ENCODE measurements around the gene USP17L29.
"Not testable (repeated sequence)": the region's sequence is repeated elsewhere in the genome, so short reads cannot be mapped to it uniquely, and the experiment has no call there.

The USP17L29 gene, protein sequence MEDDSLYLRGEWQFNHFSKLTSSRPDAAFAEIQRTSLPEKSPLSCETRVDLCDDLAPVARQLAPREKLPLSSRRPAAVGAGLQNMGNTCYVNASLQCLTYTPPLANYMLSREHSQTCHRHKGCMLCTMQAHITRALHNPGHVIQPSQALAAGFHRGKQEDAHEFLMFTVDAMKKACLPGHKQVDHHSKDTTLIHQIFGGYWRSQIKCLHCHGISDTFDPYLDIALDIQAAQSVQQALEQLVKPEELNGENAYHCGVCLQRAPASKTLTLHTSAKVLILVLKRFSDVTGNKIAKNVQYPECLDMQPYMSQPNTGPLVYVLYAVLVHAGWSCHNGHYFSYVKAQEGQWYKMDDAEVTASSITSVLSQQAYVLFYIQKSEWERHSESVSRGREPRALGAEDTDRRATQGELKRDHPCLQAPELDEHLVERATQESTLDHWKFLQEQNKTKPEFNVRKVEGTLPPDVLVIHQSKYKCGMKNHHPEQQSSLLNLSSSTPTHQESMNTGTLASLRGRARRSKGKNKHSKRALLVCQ

DNA sequence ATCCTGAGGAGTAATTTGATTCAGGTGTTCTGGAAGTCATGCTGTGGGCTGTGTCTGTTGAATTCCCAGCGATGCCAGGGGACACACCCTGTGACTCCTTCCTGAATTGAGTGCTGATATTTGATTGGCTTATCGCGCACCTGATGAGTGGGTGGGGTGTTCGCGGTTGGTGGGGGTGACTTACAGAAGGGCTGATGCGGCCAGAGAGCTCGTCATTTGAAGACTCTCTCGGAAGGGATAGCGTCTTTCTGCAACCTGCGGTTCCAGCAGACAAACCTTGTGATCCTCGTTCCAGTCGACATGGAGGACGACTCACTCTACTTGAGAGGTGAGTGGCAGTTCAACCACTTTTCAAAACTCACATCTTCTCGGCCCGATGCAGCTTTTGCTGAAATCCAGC lies at the start of gene USP17L29:
USP17L29 (plus strand) TSS at position 301 of the 400 bp plus-strand sequence; CDS start at position 301, 0 bp downstream.
- not testable (repeated sequence) for H3K4me3 ChIP-seq (ENCODE audit: low read depth, low read length); DNase-seq (ENCODE audit: low read depth)

DNA sequence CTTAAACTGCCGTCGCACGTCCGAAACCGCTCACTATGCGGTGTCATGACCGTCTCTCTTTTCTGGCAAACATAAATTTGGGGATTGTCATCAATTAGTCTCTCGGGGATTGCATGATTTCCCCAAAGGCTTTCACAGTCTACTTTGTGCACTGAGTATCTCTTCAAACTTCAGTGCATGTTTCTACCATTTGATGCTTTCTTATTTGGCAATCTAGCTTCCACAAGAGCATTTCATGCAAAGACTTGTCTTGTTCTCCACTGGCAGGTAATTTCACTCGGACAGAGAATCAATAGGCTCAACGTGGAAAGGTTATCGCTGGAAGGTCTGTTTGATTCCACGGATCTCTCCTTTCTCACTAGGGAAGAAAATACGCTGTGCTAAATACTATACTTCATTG lies 29.2 kb upstream of the USP17L29 start:
- not testable (repeated sequence) for H3K4me3 ChIP-seq (ENCODE audit: low read depth, low read length); DNase-seq (ENCODE audit: low read depth)

DNA sequence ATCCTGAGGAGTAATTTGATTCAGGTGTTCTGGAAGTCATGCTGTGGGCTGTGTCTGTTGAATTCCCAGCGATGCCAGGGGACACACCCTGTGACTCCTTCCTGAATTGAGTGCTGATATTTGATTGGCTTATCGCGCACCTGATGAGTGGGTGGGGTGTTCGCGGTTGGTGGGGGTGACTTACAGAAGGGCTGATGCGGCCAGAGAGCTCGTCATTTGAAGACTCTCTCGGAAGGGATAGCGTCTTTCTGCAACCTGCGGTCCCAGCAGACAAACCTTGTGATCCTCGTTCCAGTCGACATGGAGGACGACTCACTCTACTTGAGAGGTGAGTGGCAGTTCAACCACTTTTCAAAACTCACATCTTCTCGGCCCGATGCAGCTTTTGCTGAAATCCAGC lies 28.6 kb upstream of the USP17L29 start, which contains the start of gene USP17L24:
USP17L24 (plus strand) TSS at position 301 of the 400 bp plus-strand sequence; CDS start at position 301, 0 bp downstream.
- H3K4me3 ChIP-seq (ENCODE audit: low read depth, low read length); DNase-seq (ENCODE audit: low read depth): not testable (repeated sequence)

DNA sequence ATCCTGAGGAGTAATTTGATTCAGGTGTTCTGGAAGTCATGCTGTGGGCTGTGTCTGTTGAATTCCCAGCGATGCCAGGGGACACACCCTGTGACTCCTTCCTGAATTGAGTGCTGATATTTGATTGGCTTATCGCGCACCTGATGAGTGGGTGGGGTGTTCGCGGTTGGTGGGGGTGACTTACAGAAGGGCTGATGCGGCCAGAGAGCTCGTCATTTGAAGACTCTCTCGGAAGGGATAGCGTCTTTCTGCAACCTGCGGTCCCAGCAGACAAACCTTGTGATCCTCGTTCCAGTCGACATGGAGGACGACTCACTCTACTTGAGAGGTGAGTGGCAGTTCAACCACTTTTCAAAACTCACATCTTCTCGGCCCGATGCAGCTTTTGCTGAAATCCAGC lies 23.8 kb upstream of the USP17L29 start, which contains the start of gene USP17L25:
USP17L25 (plus strand) TSS at position 301 of the 400 bp plus-strand sequence; CDS start at position 301, 0 bp downstream.
- not testable (repeated sequence) for DNase-seq (ENCODE audit: low read depth); H3K4me3 ChIP-seq (ENCODE audit: low read depth, low read length)

DNA sequence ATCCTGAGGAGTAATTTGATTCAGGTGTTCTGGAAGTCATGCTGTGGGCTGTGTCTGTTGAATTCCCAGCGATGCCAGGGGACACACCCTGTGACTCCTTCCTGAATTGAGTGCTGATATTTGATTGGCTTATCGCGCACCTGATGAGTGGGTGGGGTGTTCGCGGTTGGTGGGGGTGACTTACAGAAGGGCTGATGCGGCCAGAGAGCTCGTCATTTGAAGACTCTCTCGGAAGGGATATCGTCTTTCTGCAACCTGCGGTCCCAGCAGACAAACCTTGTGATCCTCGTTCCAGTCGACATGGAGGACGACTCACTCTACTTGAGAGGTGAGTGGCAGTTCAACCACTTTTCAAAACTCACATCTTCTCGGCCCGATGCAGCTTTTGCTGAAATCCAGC lies 19.1 kb upstream of the USP17L29 start, which contains the start of gene USP17L26:
USP17L26 (plus strand) TSS at position 301 of the 400 bp plus-strand sequence; CDS start at position 301, 0 bp downstream.
- DNase-seq (ENCODE audit: low read depth); H3K4me3 ChIP-seq (ENCODE audit: low read depth, low read length): not testable (repeated sequence)

DNA sequence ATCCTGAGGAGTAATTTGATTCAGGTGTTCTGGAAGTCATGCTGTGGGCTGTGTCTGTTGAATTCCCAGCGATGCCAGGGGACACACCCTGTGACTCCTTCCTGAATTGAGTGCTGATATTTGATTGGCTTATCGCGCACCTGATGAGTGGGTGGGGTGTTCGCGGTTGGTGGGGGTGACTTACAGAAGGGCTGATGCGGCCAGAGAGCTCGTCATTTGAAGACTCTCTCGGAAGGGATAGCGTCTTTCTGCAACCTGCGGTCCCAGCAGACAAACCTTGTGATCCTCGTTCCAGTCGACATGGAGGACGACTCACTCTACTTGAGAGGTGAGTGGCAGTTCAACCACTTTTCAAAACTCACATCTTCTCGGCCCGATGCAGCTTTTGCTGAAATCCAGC lies 14.3 kb upstream of the USP17L29 start, which contains the start of gene USP17L5:
USP17L5 (plus strand) TSS at position 301 of the 400 bp plus-strand sequence; CDS start at position 301, 0 bp downstream.
- H3K4me3 ChIP-seq (ENCODE audit: low read depth, low read length); DNase-seq (ENCODE audit: low read depth): not testable (repeated sequence)

DNA sequence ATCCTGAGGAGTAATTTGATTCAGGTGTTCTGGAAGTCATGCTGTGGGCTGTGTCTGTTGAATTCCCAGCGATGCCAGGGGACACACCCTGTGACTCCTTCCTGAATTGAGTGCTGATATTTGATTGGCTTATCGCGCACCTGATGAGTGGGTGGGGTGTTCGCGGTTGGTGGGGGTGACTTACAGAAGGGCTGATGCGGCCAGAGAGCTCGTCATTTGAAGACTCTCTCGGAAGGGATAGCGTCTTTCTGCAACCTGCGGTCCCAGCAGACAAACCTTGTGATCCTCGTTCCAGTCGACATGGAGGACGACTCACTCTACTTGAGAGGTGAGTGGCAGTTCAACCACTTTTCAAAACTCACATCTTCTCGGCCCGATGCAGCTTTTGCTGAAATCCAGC lies 9.6 kb upstream of the USP17L29 start, which contains the start of gene USP17L27:
USP17L27 (plus strand) TSS at position 301 of the 400 bp plus-strand sequence; CDS start at position 301, 0 bp downstream.
- not testable (repeated sequence) for H3K4me3 ChIP-seq (ENCODE audit: low read depth, low read length); DNase-seq (ENCODE audit: low read depth)

DNA sequence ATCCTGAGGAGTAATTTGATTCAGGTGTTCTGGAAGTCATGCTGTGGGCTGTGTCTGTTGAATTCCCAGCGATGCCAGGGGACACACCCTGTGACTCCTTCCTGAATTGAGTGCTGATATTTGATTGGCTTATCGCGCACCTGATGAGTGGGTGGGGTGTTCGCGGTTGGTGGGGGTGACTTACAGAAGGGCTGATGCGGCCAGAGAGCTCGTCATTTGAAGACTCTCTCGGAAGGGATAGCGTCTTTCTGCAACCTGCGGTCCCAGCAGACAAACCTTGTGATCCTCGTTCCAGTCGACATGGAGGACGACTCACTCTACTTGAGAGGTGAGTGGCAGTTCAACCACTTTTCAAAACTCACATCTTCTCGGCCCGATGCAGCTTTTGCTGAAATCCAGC lies 4.8 kb upstream of the USP17L29 start, which contains the start of gene USP17L28:
USP17L28 (plus strand) TSS at position 301 of the 400 bp plus-strand sequence; CDS start at position 301, 0 bp downstream.
- DNase-seq (ENCODE audit: low read depth); H3K4me3 ChIP-seq (ENCODE audit: low read depth, low read length): not testable (repeated sequence)

DNA sequence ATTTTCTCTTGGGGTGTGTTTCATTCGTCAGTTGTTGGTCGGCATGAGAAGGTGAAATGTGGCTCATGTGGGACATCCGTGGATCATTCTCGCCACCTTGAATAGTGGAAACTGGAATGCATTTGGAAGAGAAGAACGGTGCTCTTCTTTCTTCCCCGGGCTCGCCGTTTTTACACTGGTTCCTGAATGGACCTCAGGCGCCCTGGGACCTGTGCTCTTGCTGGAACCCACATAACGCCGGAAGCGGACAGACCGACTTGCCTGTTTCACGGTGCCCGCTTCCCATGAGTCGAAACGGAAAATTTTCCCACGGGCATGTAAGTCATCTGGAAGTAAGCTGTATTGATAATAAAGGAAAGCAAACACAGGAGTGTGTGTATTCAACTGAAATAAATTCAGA lies 2.6 kb upstream of the USP17L29 start:
- not testable (repeated sequence) for H3K4me3 ChIP-seq (ENCODE audit: low read depth, low read length); DNase-seq (ENCODE audit: low read depth)

DNA sequence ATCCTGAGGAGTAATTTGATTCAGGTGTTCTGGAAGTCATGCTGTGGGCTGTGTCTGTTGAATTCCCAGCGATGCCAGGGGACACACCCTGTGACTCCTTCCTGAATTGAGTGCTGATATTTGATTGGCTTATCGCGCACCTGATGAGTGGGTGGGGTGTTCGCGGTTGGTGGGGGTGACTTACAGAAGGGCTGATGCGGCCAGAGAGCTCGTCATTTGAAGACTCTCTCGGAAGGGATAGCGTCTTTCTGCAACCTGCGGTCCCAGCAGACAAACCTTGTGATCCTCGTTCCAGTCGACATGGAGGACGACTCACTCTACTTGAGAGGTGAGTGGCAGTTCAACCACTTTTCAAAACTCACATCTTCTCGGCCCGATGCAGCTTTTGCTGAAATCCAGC lies 9.4 kb downstream of the USP17L29 start, which contains the start of gene USP17L30:
USP17L30 (plus strand) TSS at position 301 of the 400 bp plus-strand sequence; CDS start at position 301, 0 bp downstream.
- DNase-seq (ENCODE audit: low read depth); H3K4me3 ChIP-seq (ENCODE audit: low read depth, low read length): not testable (repeated sequence)

DNA sequence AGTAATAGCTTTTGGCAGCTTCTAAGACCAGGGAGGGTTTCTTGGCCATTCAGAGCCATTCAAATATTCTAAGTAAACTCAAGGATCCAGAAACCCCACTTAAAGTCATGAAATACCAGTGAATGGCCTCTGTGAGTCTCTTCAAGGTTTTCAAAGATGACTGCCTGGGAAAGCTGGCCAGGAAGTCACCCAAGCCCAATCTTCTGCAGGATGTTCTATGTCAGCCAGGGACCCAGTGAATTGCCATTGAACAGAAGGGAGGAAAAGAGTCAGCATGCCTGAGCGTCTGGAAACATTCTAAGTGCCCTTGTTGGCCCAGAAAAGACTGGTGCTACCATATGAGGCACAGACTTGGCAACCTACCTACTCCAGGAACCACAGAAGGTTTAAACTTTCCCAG lies 26.4 kb downstream of the USP17L29 start:
- not testable (repeated sequence) for DNase-seq (ENCODE audit: low read depth); H3K4me3 ChIP-seq (ENCODE audit: low read depth, low read length)

DNA sequence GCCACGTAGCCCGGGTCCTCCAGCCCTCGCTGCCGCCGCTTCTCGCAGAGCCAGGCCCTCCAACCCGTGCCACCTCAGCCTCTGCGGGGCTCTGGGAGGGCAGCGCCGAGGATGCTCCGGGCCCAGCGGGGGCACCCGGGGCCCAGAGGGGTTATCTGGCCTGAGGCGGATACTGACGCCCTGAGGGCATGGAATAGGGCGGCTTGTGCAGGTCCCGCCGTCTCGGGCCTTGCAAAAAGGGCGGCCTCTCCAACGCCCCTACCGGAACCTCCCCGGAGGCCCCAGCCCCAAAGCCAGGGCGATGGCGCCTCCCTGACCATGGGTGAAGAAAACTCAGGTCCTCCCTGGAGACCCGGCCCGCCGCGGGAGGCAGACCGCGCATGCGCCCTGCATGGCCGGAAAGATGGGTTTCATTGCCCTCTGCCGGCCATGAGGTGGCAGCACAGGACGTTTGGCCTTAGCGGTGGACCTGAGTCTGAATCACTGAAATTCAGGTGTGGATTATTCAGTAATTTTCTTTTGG lies 27.6 kb downstream of the USP17L29 start:
- TF ChIP-seq, protein P1, sequence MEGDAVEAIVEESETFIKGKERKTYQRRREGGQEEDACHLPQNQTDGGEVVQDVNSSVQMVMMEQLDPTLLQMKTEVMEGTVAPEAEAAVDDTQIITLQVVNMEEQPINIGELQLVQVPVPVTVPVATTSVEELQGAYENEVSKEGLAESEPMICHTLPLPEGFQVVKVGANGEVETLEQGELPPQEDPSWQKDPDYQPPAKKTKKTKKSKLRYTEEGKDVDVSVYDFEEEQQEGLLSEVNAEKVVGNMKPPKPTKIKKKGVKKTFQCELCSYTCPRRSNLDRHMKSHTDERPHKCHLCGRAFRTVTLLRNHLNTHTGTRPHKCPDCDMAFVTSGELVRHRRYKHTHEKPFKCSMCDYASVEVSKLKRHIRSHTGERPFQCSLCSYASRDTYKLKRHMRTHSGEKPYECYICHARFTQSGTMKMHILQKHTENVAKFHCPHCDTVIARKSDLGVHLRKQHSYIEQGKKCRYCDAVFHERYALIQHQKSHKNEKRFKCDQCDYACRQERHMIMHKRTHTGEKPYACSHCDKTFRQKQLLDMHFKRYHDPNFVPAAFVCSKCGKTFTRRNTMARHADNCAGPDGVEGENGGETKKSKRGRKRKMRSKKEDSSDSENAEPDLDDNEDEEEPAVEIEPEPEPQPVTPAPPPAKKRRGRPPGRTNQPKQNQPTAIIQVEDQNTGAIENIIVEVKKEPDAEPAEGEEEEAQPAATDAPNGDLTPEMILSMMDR (IDR thresholded peaks at IDR 0.05; ENCODE audit: low read depth, low read length, missing control alignments): peak; percentile 27
- peak overlapping the region; percentile 36 for H3K4me3 ChIP-seq (ENCODE audit: low read depth, low read length)
- DNase-seq (ENCODE audit: low read depth): not testable (repeated sequence)

DNA sequence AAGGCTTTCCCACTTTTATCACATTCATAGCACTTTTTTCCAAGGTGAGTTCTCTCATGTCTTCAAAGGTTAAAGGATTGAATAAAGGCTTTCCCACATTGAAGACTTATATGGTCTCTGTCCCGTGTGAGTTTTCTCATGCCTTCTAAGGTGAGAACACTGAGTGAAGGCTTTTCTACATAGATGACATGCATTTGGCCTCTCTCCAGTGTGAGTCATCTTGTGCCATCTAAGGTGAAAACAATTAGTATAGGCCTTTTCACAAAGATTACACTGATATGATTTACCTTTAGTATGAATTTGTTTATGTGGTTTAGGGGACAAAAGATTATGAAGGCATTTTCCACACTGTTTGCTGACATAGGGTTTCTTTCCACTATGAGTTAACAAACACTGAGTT lies 30.7 kb downstream of the USP17L29 start:
- TF ChIP-seq, protein P1 (IDR thresholded peaks at IDR 0.05; ENCODE audit: low read depth, low read length, missing control alignments): no peak
- DNase-seq (ENCODE audit: low read depth): no peak
- H3K4me3 ChIP-seq (ENCODE audit: low read depth, low read length): no peak overlapping the region

DNA sequence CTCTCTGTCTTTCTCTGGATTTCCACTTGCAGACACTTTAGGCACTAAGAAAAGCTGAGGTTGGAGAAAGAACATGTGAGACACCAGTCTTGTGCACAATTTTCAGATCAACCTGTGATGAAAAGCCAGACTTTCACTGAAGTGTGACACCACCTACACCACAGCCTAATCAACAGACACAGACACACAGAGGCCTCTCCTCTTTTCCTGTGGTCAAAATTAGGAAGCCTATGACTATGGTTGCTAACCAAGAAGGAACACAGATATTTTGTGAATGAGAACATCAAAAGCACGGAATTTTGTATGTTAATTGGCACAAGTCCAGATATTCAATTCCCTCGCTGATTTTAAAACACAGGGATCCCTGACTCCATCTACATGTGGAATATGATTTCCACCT lies 35.6 kb downstream of the USP17L29 start:
- not testable (repeated sequence) for DNase-seq (ENCODE audit: low read depth)

More for the DNA sequence above, 35.6 kb downstream of the USP17L29 start:
- H3K4me3 ChIP-seq (ENCODE audit: low read depth, low read length): not testable (repeated sequence)

Measured in GM12864 (cell line).